WERI-Rb-1 (cell line): ENCODE results near the gene PNKD.
"Not testable (repeated sequence)": the region's sequence is repeated elsewhere in the genome, so short reads cannot be mapped to it uniquely, and the experiment has no call there.

Source experiments
- DNase-seq: peaks from one replicate; pipeline ENCODE4 v3.0.0-alpha.2; 2020
- H3K27ac ChIP-seq: fragments of 250-450 bp; sonication (Bioruptor Pico); 2 replicates; pipeline ENCODE4 v1.5.1; 2020; ENCODE audit warnings: mild to moderate bottlenecking, moderate library complexity
- H3K27me3 ChIP-seq: fragments of 250-450 bp; sonication (Bioruptor Pico); 2 replicates; pipeline ENCODE4 v1.5.1; 2021; ENCODE audit warnings: mild to moderate bottlenecking, low read depth, moderate library complexity; ENCODE audit not compliant: insufficient read depth, severe bottlenecking
- H3K36me3 ChIP-seq: fragments of 250-450 bp; sonication (Bioruptor Pico); 2 replicates; pipeline ENCODE4 v1.5.1; 2020; ENCODE audit warnings: mild to moderate bottlenecking, moderate library complexity
- H3K4me3 ChIP-seq: 2 replicates; pipeline ENCODE4 v1.5.1; 2011; ENCODE audit warnings: low read depth, mild to moderate bottlenecking, control low read depth, low read length
- H3K9me3 ChIP-seq: fragments of 250-450 bp; sonication (Bioruptor Pico); 2 replicates; pipeline ENCODE4 v1.5.1; 2021; ENCODE audit warnings: mild to moderate bottlenecking, moderate library complexity; ENCODE audit not compliant: severe bottlenecking
- TF ChIP-seq, protein P1 (sequence below): IDR thresholded peaks from 2 replicates; pipeline ENCODE4 v1.5.1; 2011; ENCODE audit warnings: low read depth, mild to moderate bottlenecking, control low read depth, inconsistent platforms, low read length

Gene PNKD

GRCh38 chr2:218271865-218272530 lies 1.7 kb downstream of the PNKD start:
- Histone ChIP-seq H3K36me3 (peaks cover 31% of the 10 kb centered on the region), H3K4me3 (no peak overlapping the region), H3K9me3 (no peaks in the 10 kb centered on the region), H3K27ac (no peak overlapping the region), H3K27me3 (no peaks in the 10 kb centered on the region)
- no peak for DNase-seq
- TF ChIP-seq, protein P1, sequence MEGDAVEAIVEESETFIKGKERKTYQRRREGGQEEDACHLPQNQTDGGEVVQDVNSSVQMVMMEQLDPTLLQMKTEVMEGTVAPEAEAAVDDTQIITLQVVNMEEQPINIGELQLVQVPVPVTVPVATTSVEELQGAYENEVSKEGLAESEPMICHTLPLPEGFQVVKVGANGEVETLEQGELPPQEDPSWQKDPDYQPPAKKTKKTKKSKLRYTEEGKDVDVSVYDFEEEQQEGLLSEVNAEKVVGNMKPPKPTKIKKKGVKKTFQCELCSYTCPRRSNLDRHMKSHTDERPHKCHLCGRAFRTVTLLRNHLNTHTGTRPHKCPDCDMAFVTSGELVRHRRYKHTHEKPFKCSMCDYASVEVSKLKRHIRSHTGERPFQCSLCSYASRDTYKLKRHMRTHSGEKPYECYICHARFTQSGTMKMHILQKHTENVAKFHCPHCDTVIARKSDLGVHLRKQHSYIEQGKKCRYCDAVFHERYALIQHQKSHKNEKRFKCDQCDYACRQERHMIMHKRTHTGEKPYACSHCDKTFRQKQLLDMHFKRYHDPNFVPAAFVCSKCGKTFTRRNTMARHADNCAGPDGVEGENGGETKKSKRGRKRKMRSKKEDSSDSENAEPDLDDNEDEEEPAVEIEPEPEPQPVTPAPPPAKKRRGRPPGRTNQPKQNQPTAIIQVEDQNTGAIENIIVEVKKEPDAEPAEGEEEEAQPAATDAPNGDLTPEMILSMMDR, result no peak

GRCh38 chr2:218272531-218273212 lies 2.4 kb downstream of the PNKD start:
- Histone ChIP-seq H3K9me3 (no peaks in the 10 kb centered on the region), H3K27me3 (no peaks in the 10 kb centered on the region), H3K36me3 (peaks cover 24% of the 10 kb centered on the region), H3K4me3 (no peak overlapping the region), H3K27ac (no peak overlapping the region)
- peak; percentile 74 for DNase-seq
- TF ChIP-seq, protein P1, result peak; percentile 87

DNA sequence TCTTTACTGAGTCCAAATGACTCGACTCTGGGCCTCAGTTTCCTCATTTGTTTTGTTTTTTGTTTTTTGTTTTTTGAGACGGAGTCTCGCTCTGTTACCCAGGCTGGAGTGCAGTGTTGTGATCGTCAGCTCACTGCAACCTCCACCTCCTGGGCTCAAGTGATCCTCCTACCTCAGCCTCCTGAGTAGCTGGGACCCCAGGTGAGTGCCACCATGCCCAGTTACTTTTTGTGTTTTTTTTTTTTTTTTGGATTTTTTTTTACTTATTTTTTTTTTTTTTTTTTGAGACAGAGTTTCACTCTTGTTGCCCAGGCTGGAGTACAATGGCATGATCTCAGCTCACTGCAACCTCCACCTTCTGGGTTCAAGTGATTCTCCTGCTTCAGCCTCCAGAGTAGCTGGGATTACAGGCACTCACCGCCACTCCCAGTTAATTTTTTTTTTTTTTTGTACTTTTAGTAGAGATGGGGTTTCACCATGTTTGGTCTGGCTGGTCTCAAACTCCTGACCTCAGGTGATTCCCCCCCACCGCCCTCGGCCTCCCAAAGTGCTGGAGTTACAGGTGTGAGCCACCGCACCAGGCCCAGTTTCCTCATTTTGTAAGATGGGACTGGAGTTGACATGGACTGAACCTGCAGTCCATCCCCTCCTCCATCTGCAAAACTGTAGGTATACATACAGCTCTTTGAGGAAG lies 3.0 kb downstream of the PNKD start:
- not testable (repeated sequence) for H3K9me3 ChIP-seq, H3K4me3 ChIP-seq, H3K27ac ChIP-seq, DNase-seq, H3K27me3 ChIP-seq
- H3K36me3 ChIP-seq, result peaks cover 20% of the 10 kb centered on the region

- H3K27ac ChIP-seq, result no peak overlapping the region
- no peak overlapping the region for H3K4me3 ChIP-seq
- TF ChIP-seq, protein P1, result no peak
- DNase-seq, result no peak
- H3K36me3 ChIP-seq, result peaks cover 20% of the 10 kb centered on the region
- H3K27me3 ChIP-seq, result no peaks in the 10 kb centered on the region
- H3K9me3 ChIP-seq, result no peaks in the 10 kb centered on the region
Observed at GRCh38 chr2:218273908-218274249, 3.6 kb downstream of the PNKD start.

DNA sequence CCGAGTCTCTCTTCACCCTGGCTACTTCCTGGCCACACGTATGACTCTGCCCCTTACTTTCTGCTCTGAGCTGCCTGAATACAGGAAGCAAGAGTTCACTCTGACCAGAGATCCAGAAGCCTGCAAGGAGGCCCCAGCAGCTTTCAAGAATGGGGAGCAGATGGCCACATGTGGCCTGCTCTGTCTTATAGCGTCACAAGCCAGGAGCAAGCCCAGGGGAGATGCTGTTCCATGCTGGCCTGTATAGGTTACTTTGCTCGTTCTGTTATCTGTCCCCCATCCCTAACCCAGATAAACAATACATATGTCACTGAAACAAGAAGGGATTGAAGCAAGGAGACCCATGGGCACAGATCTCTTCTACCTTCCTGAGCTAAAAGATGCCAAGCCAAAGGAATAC lies 4.3 kb downstream of the PNKD start:
- peaks cover 20% of the 10 kb centered on the region for H3K36me3 ChIP-seq
- no peak overlapping the region for H3K4me3 ChIP-seq
- no peaks in the 10 kb centered on the region for H3K27me3 ChIP-seq
- no peaks in the 10 kb centered on the region for H3K9me3 ChIP-seq
- DNase-seq, result no peak
- TF ChIP-seq, protein P1, result no peak
- no peak overlapping the region for H3K27ac ChIP-seq

GRCh38 chr2:218275371-218276072 lies 5.2 kb downstream of the PNKD start:
- H3K27me3 ChIP-seq, result no peaks in the 10 kb centered on the region
- H3K9me3 ChIP-seq, result no peaks in the 10 kb centered on the region
- peaks cover 20% of the 10 kb centered on the region for H3K36me3 ChIP-seq
- TF ChIP-seq, protein P1, result no peak
- no peak overlapping the region for H3K27ac ChIP-seq
- H3K4me3 ChIP-seq, result no peak overlapping the region
- no peak for DNase-seq
